Epithelial cell of esophagus (primary cell): Measurements from ENCODE around the gene EXOC5.

Source experiments
- DNase-seq: peaks from one replicate; pipeline ENCODE4 v3.0.0; 2010; ENCODE audit warnings: low read depth
- H3K4me3 ChIP-seq: 2 replicates; pipeline ENCODE4 v1.5.1; 2011; ENCODE audit warnings: mild to moderate bottlenecking, low read length, control low read depth
- CTCF ChIP-seq: IDR thresholded peaks from 2 replicates; pipeline ENCODE4 v1.5.1; 2011; ENCODE audit warnings: low read depth, mild to moderate bottlenecking, low read length, control low read depth, inconsistent platforms; ENCODE audit not compliant: insufficient read depth; ENCODE audit errors: missing control alignments

The EXOC5 gene

GRCh38 chr14:57182760-57183503 is 85.8 kb downstream of the EXOC5 start:
- H3K4me3 ChIP-seq, result no peak overlapping the region
- peak; percentile 60 for TF ChIP-seq CTCF
- peak; percentile 37 for DNase-seq

GRCh38 chr14:57179273-57179672 is 89.4 kb downstream of the EXOC5 start:
- DNase-seq, result no peak
- no peak for TF ChIP-seq CTCF
- H3K4me3 ChIP-seq, result no peak overlapping the region

- TF ChIP-seq CTCF, result no peak
- DNase-seq, result no peak
- H3K4me3 ChIP-seq, result no peak overlapping the region
Measured at GRCh38 chr14:57174466-57174865, 94.2 kb downstream of the EXOC5 start.

- no peak for DNase-seq
- TF ChIP-seq CTCF, result no peak
- H3K4me3 ChIP-seq, result no peak overlapping the region
Measured at GRCh38 chr14:57171903-57172302, 96.8 kb downstream of the EXOC5 start.

- peak; percentile 40 for DNase-seq
Measured at GRCh38 chr14:57171363-57171762, 97.3 kb downstream of the EXOC5 start.

GRCh38 chr14:57169901-57170300 is 98.8 kb downstream of the EXOC5 start:
- H3K4me3 ChIP-seq, result no peak overlapping the region
- DNase-seq, result no peak
- TF ChIP-seq CTCF, result no peak

More at GRCh38 chr14:57171363-57171762, 97.3 kb downstream of the EXOC5 start:
- no peak overlapping the region for H3K4me3 ChIP-seq
- TF ChIP-seq CTCF, result no peak

GRCh38 chr14:57168138-57168679 is 100.5 kb downstream of the EXOC5 start:
- no peak for DNase-seq
- TF ChIP-seq CTCF, result no peak
- H3K4me3 ChIP-seq, result no peak overlapping the region
